Endometrial microvascular endothelial cells (primary cell): ENCODE data around the gene ARL5B. TPM values are rescaled to one million over a fixed set of nuclear protein-coding genes. Genes with fewer than 3 reads are reported as not detected.

Source experiments
- in situ Hi-C: cut with HindIII; loops from 2 replicates; pipeline ENCODE4 v1.10.0; 2017; ENCODE audit warnings: low sequenced_read_pairs, low pct_unique_long_range_greater_than_20kb; ENCODE audit errors: inconsistent ontology term
- total RNA-seq: library from RNA; depleted of rRNA; stranded (reverse); fragments of >200 nt; gene quantifications from one replicate; pipeline ENCODE4 v1.2.3, GENCODE V29; 2015; ENCODE audit errors: inconsistent ontology term

ARL5B gene
- total RNA-seq, 1 donor from 2014 or later = 12.5 TPM

DNA sequence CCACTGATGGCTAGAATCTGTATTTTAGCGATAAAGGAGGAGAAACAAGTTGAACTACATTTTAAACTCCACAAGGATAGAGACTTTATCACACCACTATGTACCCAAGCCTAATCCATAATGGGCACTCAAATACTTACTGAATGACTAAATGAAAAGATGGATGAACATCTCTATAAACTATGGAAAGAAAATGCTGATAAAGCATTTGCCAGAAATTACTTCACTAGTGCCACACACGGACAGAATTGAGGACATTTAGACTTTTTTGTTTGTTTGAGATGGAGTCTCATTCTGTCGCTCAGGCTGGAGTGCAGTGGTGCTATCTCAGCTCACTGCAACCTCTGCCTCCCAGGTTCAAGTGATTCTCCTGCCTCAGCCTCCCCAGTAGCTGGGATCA, 6.1 kb upstream of the ARL5B start:
- in situ Hi-C loops = no loop called here

DNA sequence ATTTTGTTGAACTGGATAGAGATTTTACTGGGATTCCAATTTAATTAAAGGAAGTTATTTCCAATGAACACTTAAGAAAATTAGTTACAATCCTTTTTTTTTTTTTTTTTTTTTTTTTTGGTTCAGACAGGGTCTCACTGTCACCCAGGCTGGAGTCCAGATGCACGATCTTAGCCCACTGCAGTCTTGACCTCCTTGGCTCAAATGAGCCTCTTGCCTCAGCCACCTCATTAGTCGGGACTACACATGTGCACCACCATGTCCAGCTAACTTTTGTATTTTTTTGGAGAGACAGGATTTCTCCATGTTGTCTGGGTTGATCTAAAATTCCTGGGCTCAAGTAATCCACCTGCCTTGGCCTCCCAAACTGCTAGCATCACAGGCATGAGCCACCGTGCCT, 2.5 kb upstream of the ARL5B start:
- in situ Hi-C loops = no loop called here

DNA sequence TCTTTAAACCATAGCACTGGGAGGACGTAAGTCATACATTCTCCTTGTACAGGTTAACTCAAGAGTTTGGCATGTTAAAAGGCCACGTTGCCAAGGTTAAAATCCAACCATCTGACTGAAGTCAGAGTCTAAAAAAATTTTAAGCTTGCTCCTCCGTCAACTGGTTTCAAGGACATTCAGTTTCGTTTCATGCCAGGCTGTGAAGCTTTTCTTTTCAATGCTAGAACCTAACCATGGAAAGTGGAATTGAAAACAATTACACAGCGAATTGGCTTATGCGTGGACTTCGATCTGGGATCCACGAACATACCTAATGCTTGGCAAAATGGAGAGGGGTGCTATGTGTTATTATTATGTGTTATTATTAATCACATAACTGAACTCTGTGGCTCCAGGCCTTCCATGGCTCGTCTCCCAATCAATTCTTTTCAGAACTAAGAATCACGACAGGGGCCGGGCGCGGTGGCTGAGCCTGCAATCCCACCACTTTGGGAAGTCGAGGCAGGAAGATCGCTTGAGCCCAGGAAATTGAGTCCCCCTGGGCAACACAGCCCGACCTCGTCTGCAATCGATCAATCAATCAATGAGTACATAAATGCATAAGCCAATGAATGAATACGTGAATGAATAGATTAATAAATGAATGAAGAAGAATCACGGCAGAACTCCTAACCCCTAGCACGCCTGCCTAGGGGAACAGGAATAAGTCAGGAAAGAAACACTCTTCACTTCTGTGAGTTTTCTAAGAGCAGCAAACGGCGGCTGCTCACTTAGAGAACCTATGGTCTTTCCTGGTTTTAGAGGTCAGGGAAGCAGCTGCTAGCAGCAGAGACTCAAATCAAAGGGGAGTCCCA, 733 bp upstream of the ARL5B start:
- in situ Hi-C loops = no loop called here

DNA sequence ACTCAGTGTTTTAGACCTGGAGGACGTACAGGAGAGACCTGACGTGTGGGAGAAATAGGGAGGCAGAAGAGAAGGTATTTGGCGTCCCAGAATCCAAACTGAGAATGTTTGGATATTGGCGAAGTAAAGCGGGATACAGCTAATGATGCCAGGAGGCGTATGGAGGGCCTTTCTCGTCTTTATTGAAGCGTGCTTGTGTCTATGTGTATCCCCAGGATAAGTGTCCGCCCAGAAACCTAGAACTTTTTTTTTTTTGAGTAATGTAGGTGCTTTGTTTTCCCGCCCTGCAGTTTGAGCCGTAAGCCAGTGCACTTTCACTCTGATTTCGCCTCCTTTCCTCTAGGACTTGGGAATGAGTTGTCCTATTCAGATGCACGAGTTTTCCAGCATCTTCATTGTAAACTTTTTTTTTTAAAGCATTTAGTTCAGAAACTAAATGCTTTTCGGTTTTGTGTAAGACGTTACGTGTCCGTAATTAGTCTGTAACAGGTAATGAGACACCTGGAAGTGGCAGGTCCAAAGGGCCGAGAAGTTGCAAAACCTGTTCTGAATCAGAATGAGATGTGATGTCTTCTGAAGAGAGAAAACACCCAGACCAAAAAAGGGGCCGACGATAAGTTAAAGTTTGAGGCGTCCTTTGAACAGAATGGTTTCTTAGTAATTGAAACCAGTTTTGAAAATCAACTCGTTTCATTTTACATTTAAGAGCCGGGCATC, 746 bp downstream of the ARL5B start:
- in situ Hi-C loops = no loop called here

DNA sequence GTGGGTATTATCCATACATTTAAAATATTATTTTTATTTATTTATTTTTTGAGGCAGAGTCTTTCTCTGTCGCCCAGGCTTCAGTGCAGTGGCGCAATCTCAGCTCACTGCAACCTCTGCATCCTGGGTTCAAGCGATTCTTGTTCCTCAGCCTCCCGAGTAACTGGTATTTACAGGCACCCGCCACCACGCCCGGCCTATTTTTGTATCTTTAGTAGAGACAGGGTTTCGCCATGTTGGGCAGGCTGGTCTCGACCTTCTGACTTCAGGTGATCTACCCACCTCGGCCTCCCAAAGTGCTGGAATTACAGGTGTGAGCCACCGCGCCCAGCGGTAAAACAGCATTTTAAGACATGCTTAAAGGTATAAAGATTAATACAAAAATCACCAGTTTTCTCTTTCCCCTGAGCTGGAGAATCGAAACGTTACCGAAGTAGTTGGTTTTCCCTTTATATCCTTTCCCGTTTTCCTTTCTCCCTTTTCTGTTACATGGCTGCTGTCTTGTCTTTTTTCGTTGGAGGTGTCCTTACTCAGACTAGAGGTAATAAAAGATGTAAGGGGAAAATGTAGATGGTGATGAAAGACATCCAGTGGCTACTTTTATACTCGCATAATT, 1.7 kb downstream of the ARL5B start:
- in situ Hi-C loops = no loop called here

DNA sequence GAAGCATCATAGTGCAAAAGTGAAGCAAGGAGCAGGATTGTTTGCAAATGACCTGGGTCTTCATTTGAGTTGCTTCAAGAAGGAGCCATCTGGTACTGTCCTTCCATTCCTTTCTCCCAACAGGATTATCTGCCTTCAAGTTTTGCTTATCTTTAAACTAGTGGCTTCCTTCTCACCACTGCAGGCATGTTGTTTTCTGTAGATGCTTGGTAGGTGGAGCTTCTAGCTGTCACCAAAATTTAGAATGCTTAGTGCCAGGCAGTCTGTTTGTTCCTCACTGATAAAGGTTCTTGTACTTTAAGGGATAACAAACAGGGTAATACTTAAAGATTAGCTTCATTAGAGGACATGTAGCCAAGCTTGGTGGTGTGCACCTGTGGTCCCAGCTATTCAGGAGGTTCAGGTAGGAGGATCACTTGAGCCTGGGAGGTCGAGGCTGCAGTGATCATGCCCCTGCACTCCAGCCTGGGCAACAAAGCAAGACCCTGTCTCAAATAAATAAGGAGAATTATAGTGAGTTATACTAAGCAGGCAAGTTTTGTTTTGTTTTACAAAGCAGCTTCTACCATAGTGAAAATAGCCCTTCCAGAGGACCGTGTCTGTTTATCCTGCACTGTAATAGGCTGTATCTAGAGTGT, 5.7 kb downstream of the ARL5B start:
- in situ Hi-C loops = no loop called here

DNA sequence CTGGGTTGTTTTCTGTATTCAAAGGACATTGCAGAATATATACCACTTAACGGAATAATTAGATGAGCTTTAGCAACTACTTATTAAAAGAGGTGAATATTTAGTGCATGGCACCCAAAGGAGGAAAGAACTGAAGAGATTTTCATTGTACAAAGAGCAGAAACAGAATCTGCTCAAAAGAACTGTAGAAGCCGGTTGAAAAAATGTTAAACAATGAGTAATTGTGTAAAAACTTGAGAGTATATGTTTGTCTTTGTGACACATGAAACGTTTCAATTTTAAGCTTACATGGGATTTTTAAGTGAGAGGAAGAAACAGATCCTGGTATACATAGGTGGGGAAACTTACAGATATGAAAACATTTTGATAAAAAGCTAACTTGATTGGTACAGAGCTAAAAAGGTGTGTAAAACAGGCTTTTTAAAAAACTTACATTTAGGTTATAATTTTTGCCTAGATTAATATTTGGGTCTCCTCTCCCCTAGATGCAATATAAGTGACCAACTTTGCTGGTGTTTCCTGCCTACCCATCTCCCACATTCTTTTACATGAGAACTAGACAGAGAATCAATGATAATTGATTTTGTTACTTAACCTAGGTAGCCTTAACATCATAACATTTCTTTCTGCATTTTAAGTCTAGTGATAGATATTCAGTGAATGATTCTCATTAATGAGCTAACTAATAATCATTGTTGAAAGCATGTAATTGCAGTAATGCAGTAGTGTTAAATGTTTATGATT, 6.8 kb downstream of the ARL5B start:
- in situ Hi-C loops = no loop called here

DNA sequence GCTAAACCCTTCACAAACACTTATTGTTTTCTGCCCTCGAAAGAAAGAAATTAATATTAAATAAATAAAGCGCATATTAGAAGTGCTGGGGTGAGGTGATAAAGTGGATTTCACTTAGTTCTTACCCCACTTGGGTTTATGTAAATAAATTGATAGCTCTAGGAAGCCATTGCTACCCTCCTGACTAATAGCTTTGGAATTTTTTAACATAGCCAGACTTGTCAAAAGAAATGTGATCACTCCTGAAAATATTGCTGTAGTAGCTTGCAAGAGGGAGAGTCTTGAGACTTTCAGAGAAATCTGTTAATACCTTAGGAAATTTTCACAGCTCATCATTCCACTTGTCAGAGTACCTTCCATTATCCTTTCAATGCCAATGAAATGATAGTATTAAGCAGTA, 7.6 kb downstream of the ARL5B start:
- in situ Hi-C loops = no loop called here

DNA sequence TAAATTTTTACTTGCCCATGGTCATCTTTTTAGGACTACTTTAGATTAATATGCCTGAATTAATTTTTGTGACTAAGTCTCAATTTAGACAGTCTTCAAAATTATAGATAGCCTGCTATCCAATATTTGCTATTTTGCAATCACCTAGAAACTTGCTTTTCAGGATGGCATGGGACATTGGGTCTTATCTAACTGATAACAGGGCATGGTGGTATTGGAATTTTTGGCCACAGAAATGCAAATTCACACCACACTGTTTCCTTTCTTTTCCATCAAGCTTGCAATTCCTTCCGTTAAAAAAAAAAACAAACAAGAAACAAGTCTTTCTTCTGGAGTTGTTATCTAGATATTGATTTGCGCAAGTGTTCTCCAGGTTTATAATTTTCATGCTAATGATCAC, 8.8 kb downstream of the ARL5B start:
- in situ Hi-C loops = no loop called here

DNA sequence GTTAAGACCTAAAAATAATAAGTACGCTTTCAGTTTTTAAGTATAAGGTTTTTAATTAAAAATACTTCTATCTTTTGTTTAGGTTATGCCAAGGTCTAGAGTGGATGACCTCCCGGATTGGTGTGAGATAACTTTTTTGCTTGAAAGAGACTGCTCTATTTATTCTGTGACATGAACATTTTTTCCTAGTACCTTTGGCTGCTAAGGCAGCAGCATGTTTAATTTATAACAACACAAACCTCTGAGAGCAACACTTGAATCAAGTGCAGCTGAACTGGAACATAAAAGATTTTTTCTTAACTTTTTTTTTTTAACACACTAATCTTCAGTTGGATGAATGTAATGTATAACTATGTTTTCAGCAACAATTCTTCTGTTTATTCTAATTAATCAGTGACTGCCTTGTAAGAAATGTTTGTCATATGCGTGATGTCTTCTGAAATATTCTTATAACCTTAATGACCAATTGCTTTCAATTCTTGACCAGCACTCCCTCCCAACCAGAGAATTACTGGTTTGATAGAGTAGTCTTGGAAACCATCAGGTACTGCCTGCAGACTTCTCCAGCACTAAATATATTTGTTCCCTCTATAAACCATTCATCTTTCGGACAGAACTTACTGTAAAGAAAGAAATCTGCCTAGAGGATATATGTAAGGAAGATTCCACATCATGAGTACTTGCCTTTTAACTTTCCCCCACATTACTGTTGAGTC, 16.0 kb downstream of the ARL5B start:
- in situ Hi-C loops = no loop called here

DNA sequence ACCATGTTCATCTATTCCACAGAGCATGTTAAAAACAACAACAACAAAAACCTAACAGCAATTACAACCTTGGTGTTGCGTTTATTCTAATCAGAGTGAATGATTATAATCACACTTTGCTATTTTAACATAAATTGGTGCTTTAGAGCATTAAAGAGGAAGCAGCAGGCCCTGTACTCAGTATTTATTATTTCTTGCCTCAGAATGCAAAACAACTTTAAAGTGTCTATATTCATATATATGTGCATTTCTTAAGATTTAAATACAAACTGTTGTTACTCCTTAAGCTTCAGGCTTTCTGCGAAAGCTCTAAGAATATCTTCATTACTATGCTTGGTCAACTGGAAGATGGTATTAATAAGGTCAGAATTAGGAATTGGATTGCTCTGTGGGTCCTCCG, 21.5 kb downstream of the ARL5B start:
- in situ Hi-C loops = no loop called here

DNA sequence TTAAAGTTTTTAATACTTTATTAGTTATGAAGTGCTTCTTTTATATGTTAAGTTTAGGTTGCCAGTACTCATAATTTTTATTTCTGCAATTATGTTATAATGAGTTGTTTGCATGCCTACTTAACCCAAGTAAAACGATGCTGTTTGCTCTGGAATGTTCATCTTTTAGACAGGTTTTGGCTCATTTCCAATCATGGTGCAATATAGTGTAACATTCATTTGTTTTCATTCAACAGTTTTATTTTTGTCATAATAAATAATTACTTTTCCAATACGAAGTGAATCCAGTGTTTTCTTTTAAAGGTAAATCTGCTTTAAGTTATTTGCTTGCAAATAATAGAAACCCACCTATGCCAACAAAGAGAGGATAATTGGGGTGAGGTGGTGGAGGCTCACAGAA, 22.1 kb downstream of the ARL5B start:
- in situ Hi-C loops = no loop called here

DNA sequence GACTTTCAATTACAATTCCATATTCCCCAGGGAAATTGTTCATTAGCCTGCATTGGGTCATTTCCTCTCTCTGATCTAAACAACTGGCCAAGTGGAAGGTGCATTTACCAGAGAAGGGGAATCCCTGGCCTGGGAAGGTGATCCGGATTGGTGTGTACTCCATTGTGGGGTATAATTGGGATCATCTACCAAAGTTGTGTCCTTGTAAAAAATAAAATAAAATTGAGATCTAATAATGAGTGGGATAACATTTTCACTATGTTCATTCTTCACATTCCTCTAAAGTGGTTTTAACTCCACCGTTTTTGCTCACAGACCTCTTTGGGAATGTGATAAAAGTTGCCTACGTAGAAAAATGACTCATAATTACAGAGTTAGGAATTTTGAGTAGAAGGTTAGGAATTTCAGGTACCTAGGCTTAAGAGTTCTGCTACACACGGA, 22.8 kb downstream of the ARL5B start:
- in situ Hi-C loops = no loop called here

DNA sequence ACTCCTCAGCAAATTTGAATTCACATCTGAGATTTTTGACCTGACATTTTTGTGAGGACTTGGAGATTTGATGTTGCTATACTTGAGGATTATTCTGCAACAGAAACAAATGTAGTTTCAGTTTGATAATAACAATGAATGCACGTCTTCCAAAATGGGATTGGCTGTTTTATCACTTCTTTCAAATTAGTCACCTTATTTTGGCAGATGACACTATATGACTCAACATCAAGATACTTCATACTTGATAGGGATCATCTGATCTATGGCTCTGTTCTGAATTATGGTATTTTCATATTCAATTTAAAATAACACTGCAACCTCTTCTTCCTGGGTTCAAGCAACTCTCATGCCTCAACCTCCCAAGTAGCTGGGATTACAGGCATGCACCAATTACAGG, 24.2 kb downstream of the ARL5B start:
- in situ Hi-C loops = no loop called here

DNA sequence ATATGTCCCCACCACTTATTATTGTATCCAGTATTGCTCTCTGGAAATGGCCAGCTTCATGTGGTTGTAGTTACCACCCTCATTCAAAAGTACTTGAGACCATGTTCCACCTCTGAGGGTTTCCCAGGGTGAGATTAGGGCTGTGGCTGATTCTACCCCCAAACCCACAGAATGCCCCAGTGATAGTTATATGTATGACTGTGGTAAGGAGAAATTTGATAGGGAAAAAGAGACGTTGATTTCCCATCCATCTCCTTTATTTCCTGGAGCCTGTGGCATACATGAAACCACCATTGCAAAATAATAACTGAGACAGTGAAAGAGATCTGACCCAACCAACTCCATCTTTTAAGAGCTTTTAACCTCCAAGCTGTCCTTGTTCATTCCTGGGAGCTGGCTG, 25.2 kb downstream of the ARL5B start:
- in situ Hi-C loops = no loop called here

DNA sequence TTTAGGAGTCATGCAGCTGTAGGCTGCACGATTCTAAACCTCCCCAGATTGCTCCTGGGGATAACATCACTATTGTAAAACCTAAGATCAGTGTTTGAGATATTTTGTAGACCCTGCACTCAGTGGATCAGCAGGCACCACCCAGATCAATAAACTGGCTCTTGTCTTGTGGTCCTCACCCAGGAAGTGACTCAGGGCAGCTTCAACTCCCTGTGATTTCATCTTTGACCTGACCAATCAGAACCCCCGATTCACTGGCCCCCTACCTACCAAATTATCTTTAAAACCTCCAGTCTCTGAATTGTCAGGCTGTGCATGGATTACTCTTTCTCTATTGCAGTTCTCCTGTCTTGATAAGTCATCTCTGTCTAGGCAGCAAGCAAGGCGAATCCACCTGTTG, 25.7 kb downstream of the ARL5B start:
- in situ Hi-C loops = no loop called here

DNA sequence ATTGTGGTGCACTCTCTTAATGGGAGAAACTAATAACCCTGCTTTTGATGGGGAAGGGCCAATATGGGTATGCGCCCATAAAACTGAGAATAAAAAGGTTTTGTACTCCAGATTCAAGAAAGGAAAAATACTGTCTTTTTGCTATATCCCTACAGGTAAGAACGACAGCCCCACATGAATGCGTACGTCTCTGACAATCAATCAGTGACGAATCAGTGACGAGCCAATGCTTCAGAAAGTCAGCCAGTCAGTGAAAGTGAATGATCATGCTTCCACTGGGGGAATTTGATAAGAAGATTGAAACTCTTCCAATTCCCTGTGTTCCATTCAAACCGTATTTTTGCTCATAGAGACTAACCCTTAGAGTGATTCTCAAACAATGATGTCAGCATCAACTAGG, 26.3 kb downstream of the ARL5B start:
- in situ Hi-C loops = no loop called here

DNA sequence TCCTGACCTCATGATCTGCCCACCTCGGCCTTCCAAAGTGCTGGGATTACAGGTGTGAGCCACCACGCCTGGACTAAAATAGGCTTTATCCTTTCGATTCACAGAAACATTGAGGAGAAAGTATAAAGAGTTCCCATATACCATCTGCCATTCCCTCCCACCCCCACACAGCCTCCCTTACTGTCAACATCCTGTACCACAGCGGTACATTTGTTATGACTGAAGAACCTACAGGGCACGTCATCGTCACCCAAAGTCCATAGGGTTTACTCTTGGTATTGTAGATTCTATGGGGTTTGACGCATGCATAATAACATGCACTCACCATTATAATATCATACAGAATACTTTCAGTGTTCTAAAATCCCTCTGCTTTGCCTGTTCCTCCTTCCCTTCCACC, 28.0 kb downstream of the ARL5B start:
- in situ Hi-C loops = no loop called here
